GM21529 (cell line): Measurements from ENCODE around the gene GADL1.
A peak's percentile ranks its signal among the peaks of the same experiment; 100 is the strongest.

ENCODE experiments used
- ATAC-seq: cut with Tn5 transposase; IDR thresholded peaks from one replicate; pipeline ENCODE4 v1.9.1; 2021; ENCODE audit not compliant: unreplicated experiment

The GADL1 gene

GRCh38 chr3:30696403-30696819 lies 198.1 kb downstream of the GADL1 start:
- ATAC-seq: no peak

- ATAC-seq: no peak
Measured at GRCh38 chr3:30695302-30696061, 199.0 kb downstream of the GADL1 start.

- ATAC-seq: no peak
Measured at GRCh38 chr3:30694668-30695067, 199.8 kb downstream of the GADL1 start.

GRCh38 chr3:30694148-30694547 lies 200.3 kb downstream of the GADL1 start:
- ATAC-seq: no peak

GRCh38 chr3:30693470-30694120 lies 200.9 kb downstream of the GADL1 start:
- peak; percentile 95 for ATAC-seq

- ATAC-seq: no peak
Measured at GRCh38 chr3:30692498-30693130, 201.8 kb downstream of the GADL1 start.

GRCh38 chr3:30691944-30692343 lies 202.5 kb downstream of the GADL1 start:
- no peak for ATAC-seq

- ATAC-seq: no peak
Measured at GRCh38 chr3:30691249-30691880, 203.1 kb downstream of the GADL1 start.

GRCh38 chr3:30690199-30690598 lies 204.3 kb downstream of the GADL1 start:
- no peak for ATAC-seq

GRCh38 chr3:30688776-30689641 lies 205.5 kb downstream of the GADL1 start:
- no peak for ATAC-seq

GRCh38 chr3:30687930-30688570 lies 206.4 kb downstream of the GADL1 start:
- no peak for ATAC-seq

- no peak for ATAC-seq
Measured at GRCh38 chr3:30686799-30687198, 207.7 kb downstream of the GADL1 start.

- no peak for ATAC-seq
Measured at GRCh38 chr3:30686176-30686575, 208.3 kb downstream of the GADL1 start.

- no peak for ATAC-seq
Measured at GRCh38 chr3:30685267-30685667, 209.2 kb downstream of the GADL1 start.

GRCh38 chr3:30684356-30684755 lies 210.1 kb downstream of the GADL1 start:
- ATAC-seq: no peak

- ATAC-seq: no peak
Measured at GRCh38 chr3:30683769-30684168, 210.7 kb downstream of the GADL1 start.

- ATAC-seq: no peak
Measured at GRCh38 chr3:30682434-30683155, 211.9 kb downstream of the GADL1 start.

- no peak for ATAC-seq
Measured at GRCh38 chr3:30681649-30682211, 212.7 kb downstream of the GADL1 start.
